ENCODE measurements around the gene GBX2. TPM values are rescaled to one million over a fixed set of nuclear protein-coding genes. Genes with fewer than 3 reads are reported as not detected.

GBX2 gene
- under 1 TPM; 0.17 to 0.87 (median 0.67) TPM for polyA plus RNA-seq (ENCODE audit: insufficient read length in 4 of 4)

GRCh38 chr2:236168110-236169080 lies at the start of gene GBX2:
TSS of gene GBX2 (minus strand) at chr2:236168386. CDS start at chr2:236167971, 415 bp downstream.
- DNase-seq (ENCODE audit: low read depth in 4 of 4, low spot score in 3 of 4) = no peak

- no peak for DNase-seq (ENCODE audit: low read depth in 4 of 4, low spot score in 3 of 4)
These were observed 49.7 kb upstream of the GBX2 start for GRCh38 chr2:236217926-236218325.

GRCh38 chr2:236216711-236217110 lies 48.5 kb upstream of the GBX2 start:
- no peak for DNase-seq (ENCODE audit: low read depth in 4 of 4, low spot score in 3 of 4)

GRCh38 chr2:236215761-236216333 lies 47.7 kb upstream of the GBX2 start:
- DNase-seq (ENCODE audit: low read depth in 4 of 4, low spot score in 3 of 4) = no peak

GRCh38 chr2:236215196-236215595 lies 47.0 kb upstream of the GBX2 start:
- no peak for DNase-seq (ENCODE audit: low read depth in 4 of 4, low spot score in 3 of 4)

GRCh38 chr2:236214376-236214995 lies 46.3 kb upstream of the GBX2 start:
- no peak for DNase-seq (ENCODE audit: low read depth in 4 of 4, low spot score in 3 of 4)

GRCh38 chr2:236211296-236211695 lies 43.1 kb upstream of the GBX2 start:
- DNase-seq (ENCODE audit: low read depth in 4 of 4, low spot score in 3 of 4) = no peak

- no peak for DNase-seq (ENCODE audit: low read depth in 4 of 4, low spot score in 3 of 4)
These were observed 42.4 kb upstream of the GBX2 start for GRCh38 chr2:236210536-236210935.

- DNase-seq (ENCODE audit: low read depth in 4 of 4, low spot score in 3 of 4) = no peak
These were observed 41.8 kb upstream of the GBX2 start for GRCh38 chr2:236209996-236210395.

GRCh38 chr2:236209535-236209934 lies 41.3 kb upstream of the GBX2 start:
- DNase-seq (ENCODE audit: low read depth in 4 of 4, low spot score in 3 of 4) = no peak

- no peak for DNase-seq (ENCODE audit: low read depth in 4 of 4, low spot score in 3 of 4)
These were observed 40.1 kb upstream of the GBX2 start for GRCh38 chr2:236208019-236208926.

GRCh38 chr2:236207472-236207871 lies 39.3 kb upstream of the GBX2 start:
- no peak for DNase-seq (ENCODE audit: low read depth in 4 of 4, low spot score in 3 of 4)

GRCh38 chr2:236205867-236206645 lies 37.9 kb upstream of the GBX2 start:
- no peak for DNase-seq (ENCODE audit: low read depth in 4 of 4, low spot score in 3 of 4)

GRCh38 chr2:236204953-236205352 lies 36.8 kb upstream of the GBX2 start:
- no peak for DNase-seq (ENCODE audit: low read depth in 4 of 4, low spot score in 3 of 4)

- DNase-seq (ENCODE audit: low read depth in 4 of 4, low spot score in 3 of 4) = no peak
These were observed 32.2 kb upstream of the GBX2 start for GRCh38 chr2:236200378-236200777.

- no peak for DNase-seq (ENCODE audit: low read depth in 4 of 4, low spot score in 3 of 4)
These were observed 28.2 kb upstream of the GBX2 start for GRCh38 chr2:236196366-236196765.

- no peak for DNase-seq (ENCODE audit: low read depth in 4 of 4, low spot score in 3 of 4)
These were observed 27.5 kb upstream of the GBX2 start for GRCh38 chr2:236195726-236196125.

- no peak for DNase-seq (ENCODE audit: low read depth in 4 of 4, low spot score in 3 of 4)
These were observed 26.6 kb upstream of the GBX2 start for GRCh38 chr2:236194786-236195185.

- DNase-seq (ENCODE audit: low read depth in 4 of 4, low spot score in 3 of 4) = no peak
These were observed 24.8 kb upstream of the GBX2 start for GRCh38 chr2:236193026-236193425.

- no peak for DNase-seq (ENCODE audit: low read depth in 4 of 4, low spot score in 3 of 4)
These were observed 22.5 kb upstream of the GBX2 start for GRCh38 chr2:236190674-236191073.

Measured in left renal pelvis (tissue), 4 donors.